ENCODE data around the gene LYRM4.

The LYRM4 gene

GRCh38 chr6:5116243-5116991, 144.3 kb downstream of the LYRM4 start:
- no peak for DNase-seq

GRCh38 chr6:5115168-5115567, 145.6 kb downstream of the LYRM4 start:
- no peak for DNase-seq

- DNase-seq: no peak
These were observed 147.7 kb downstream of the LYRM4 start for GRCh38 chr6:5113096-5113495.

GRCh38 chr6:5112066-5112799, 148.5 kb downstream of the LYRM4 start:
- no peak for DNase-seq

- no peak for DNase-seq
These were observed 149.1 kb downstream of the LYRM4 start for GRCh38 chr6:5111626-5112025.

GRCh38 chr6:5110246-5110645, 150.5 kb downstream of the LYRM4 start:
- DNase-seq: no peak

GRCh38 chr6:5109436-5109835, 151.3 kb downstream of the LYRM4 start:
- no peak for DNase-seq

- no peak for DNase-seq
These were observed 152.1 kb downstream of the LYRM4 start for GRCh38 chr6:5108536-5109150.

GRCh38 chr6:5108068-5108467, 152.7 kb downstream of the LYRM4 start:
- DNase-seq: no peak

GRCh38 chr6:5107341-5107740, 153.4 kb downstream of the LYRM4 start:
- DNase-seq: no peak

GRCh38 chr6:5105146-5105545, 155.6 kb downstream of the LYRM4 start:
- no peak for DNase-seq

GRCh38 chr6:5104667-5105066, 156.1 kb downstream of the LYRM4 start:
- no peak for DNase-seq

- DNase-seq: no peak
These were observed 157.5 kb downstream of the LYRM4 start for GRCh38 chr6:5103250-5103649.

GRCh38 chr6:5102267-5102970, 158.3 kb downstream of the LYRM4 start:
- no peak for DNase-seq

GRCh38 chr6:5100806-5101205, 159.9 kb downstream of the LYRM4 start:
- no peak for DNase-seq

GRCh38 chr6:5099537-5099936, 161.2 kb downstream of the LYRM4 start:
- no peak for DNase-seq

- DNase-seq: no peak
These were observed 162.1 kb downstream of the LYRM4 start for GRCh38 chr6:5098501-5099270.

- no peak for DNase-seq
These were observed 164.3 kb downstream of the LYRM4 start for GRCh38 chr6:5096482-5096881.

- DNase-seq: no peak
These were observed 165.5 kb downstream of the LYRM4 start for GRCh38 chr6:5095236-5095635.

- DNase-seq: no peak
These were observed 166.4 kb downstream of the LYRM4 start for GRCh38 chr6:5094327-5094726.

- DNase-seq: no peak
These were observed 167.3 kb downstream of the LYRM4 start for GRCh38 chr6:5093231-5094015.
